Activated CD8-positive, alpha-beta memory T cell treated with anti-CD3 and anti-CD28 coated beads, Interleukin-2, amount 50 U/mL, for 1 hour (primary cell): ENCODE measurements around the gene GALNT17.
"Not testable (repeated sequence)": the region's sequence is repeated elsewhere in the genome, so short reads cannot be mapped to it uniquely, and the experiment has no call there.

Experiments used
- DNase-seq: peaks from one replicate; pipeline ENCODE4 v3.0.0-alpha.2; 2020; ENCODE audit errors: extremely low read depth

GALNT17 gene

GRCh38 chr7:71627651-71628050, 495.7 kb downstream of the GALNT17 start:
- DNase-seq = no peak

DNA sequence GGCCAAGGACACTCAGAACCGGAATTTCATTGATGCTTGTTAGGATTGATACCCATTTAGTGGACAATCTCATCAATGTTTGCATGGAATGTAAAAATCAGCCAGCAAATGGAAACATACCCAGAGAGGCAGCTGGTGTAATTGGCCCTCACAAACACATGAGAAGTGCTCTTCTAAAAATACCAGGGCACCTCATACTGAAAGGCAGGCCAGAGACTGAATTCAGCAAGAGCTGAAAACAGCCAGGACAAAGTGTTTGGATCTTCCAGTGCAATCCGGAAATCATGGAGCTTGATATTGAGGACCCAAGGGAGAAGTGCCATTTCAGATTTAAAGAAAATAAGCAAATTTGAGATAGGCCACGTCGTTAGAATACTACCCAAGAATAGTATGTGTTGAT, 498.6 kb downstream of the GALNT17 start:
- DNase-seq = no peak

GRCh38 chr7:71633551-71634008, 501.6 kb downstream of the GALNT17 start:
- DNase-seq = no peak

DNA sequence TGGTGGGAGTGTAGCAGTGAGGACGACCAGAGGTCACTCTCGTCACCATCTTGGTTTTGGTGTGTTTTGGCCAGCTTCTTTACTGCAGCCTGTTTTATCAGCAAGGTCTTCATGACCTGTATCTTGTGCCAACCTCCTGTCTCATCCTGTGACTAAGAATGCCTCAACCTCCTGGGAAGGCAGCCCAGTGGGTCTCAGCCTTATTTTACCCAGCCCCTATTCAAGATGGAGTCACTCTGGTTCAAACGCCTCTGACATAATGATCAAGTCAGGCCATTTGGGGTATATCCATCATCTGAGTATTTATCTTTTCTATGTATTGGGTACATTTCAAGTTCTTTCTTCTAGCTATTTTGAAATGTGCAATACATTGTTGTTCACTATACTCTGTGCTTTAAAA, 503.9 kb downstream of the GALNT17 start:
- DNase-seq = not testable (repeated sequence)

DNA sequence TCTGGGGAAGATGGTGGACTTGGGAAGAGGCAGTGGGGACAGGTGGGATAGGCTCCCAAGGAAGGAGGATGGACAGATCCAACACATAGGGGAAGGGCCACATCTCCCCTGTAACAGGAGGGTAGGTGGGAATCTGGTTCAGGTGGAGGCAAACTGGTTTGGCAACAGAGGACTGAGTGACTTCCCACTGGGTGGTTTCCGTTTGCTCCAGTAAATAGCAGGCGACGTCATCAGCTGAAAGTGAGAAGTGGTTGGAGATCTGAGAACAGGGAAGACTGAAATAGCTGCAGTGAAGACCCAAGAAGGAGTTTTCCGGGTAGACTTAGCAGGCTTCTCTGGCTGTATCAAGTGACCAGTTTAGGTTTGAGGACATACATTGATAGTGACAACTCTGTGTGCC, 504.4 kb downstream of the GALNT17 start:
- no peak for DNase-seq

- no peak for DNase-seq
Measured at GRCh38 chr7:71637578-71637977, 505.6 kb downstream of the GALNT17 start.

GRCh38 chr7:71638108-71638507, 506.2 kb downstream of the GALNT17 start:
- DNase-seq = no peak

DNA sequence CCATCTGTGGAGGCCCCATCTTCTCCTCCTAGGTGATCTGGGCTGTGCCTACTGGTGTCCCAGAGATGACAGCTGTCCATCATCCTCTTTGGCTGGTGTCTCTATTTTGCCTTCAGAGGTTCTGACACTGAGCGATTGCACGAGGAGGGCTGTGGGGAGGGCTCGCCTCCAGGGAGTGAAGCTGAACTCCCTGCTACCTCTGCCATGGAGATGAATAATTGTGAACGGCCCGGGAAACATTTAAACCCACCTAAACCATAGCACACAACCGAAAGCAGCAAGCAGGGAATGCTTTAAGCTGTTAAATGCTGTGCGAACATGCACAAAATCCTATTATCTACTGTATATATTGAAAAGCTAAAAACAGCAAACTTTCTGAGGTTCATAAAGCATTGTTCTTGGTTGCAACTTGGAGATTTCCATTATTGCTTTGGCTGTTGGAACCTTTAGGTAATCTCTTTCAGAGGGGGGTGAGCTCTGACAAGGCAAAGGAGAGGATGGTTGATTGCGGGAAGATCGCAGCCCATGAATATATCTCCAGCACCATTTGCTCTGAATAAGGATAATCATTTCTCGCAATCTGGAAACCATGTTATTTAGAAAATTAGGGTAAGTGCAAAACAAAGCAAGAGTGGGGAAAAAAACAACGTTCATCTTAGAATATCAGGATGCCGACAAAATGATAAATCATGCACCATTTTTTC, 507.6 kb downstream of the GALNT17 start:
- no peak for DNase-seq

DNA sequence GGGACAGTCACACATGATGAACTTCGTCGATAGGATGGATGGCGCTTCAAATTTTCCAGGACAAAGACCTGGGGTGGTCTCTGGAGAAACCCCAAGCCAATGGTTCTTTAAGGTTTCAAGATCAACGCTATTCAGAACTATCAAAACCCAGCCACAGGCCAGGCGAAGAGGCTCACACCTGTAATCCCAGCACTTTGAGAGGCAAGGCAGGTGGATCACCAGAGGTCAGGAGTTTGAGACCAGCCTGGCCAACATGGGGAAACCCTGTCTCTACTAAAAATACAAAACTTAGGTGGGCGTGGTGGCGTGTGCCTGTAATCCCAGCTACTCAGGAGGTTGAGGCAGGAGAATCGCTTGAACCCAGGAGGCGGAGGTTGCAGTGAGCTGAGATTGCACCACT, 511.1 kb downstream of the GALNT17 start:
- DNase-seq = not testable (repeated sequence)

GRCh38 chr7:71645836-71646235, 513.9 kb downstream of the GALNT17 start:
- DNase-seq = no peak

DNA sequence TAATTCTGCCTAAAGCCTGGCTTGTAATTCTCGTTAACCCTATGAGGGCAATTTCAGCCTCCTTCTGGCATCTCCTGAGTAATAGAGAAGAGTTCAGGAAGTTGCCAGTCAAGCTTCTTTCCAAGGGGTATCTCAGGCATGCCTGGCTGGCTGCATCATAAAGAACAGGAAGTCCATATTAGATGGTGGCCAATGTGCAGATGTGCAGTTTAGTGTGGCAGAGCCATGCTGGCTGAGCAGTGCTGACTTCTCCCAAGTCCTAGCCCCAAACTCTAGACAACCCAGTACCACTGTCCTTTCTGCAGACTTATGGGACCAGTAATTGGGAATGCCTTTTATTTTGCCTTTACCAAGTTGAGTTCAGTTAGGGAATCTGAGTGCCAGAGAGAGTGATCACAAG, 517.9 kb downstream of the GALNT17 start:
- no peak for DNase-seq

DNA sequence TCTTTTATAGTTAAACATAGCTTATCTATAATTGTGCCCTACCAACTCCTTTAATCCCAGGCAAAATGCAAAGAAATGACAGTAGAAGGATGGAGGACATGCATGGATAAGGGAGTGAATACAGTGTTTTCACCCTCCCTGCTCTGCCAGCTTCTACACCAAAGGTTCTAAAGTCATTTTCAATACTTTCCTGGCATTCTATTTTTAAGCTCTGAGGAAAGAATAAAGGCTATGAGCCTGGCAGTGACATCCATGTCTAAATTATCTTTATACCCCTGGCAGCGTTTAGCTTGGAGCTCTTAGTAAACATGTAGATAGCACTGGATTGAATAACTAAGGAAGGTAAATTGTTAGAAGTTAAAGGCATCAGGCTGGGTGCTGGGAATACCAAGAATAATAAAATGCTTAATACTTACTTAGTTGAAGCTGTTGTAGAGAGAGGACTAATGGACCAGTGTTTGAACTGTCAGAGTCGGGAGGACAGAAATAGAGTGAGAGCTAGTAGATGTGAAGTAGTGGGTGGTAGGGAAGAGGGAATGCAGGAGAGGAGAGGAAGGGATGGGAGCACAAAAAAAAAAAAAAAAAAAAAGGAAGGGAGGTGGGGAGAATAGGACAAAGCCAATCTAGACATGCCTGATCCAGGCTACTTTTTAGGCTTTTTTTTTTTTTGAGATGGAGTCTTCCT, 518.9 kb downstream of the GALNT17 start:
- no peak for DNase-seq

GRCh38 chr7:71652510-71652909, 520.6 kb downstream of the GALNT17 start:
- no peak for DNase-seq

GRCh38 chr7:71657386-71657785, 525.4 kb downstream of the GALNT17 start:
- no peak for DNase-seq

DNA sequence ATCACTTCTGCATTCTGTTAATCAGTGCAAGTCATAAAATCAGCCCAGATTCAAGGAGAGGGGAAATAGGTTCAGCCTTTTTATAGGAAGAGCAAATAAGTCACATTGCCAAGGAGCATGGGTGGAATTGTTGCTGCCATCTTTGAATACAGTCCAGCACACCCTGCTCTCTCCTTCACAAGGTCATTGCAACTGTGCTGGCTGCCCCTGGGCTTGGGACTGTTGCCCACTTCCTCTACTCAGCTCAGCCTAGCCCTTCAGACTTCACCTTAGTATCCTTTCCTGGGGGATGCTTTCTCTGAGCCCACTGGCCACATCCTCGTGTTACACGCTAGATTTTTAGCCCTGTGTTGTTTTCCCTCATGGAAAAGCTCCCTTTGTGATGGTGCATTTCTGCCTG, 527.7 kb downstream of the GALNT17 start:
- no peak for DNase-seq

GRCh38 chr7:71661671-71662224, 529.8 kb downstream of the GALNT17 start:
- DNase-seq = no peak

GRCh38 chr7:71665716-71666115, 533.8 kb downstream of the GALNT17 start:
- no peak for DNase-seq

- DNase-seq = no peak
Measured at GRCh38 chr7:71668572-71668971, 536.6 kb downstream of the GALNT17 start.

DNA sequence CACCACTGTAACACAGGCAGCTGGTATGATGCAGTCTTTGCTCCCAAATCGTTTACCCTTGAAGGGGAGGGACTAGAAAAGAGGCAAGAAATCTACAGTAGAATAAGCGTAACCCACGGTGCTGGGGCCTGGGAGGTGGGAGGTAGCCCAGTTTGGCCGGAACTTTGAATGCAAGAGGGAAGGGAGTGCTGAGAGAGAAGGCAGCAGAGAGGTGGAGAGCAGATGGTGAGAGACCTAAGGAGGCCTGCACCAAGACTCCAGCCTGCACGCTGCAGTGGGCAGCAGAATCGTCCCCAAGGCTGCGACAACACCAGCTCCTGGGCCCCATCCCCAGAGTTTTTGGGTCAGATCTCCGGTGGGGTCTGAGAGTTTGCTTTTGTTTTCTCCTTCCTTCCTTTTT, 547.5 kb downstream of the GALNT17 start:
- DNase-seq = no peak

DNA sequence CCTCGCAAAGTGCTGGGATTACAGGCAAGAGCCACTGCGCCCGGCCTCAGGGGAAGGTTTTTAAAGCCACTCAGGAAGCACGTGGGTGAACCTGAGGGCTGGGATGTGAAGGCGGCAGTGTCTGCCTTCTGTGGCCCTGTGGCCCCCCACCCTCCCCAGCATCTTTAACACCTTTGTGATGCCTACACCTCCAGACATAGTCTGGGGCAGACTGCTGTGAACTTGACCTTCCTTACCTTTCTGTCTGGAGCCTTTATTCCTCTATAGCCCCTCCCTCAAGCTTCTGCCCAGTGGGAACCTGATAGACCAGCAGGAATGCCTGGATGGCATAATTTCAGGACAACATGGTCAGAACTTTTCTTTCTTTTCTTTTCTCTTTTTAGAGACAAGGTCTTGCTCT, 550.2 kb downstream of the GALNT17 start:
- DNase-seq = no peak

DNA sequence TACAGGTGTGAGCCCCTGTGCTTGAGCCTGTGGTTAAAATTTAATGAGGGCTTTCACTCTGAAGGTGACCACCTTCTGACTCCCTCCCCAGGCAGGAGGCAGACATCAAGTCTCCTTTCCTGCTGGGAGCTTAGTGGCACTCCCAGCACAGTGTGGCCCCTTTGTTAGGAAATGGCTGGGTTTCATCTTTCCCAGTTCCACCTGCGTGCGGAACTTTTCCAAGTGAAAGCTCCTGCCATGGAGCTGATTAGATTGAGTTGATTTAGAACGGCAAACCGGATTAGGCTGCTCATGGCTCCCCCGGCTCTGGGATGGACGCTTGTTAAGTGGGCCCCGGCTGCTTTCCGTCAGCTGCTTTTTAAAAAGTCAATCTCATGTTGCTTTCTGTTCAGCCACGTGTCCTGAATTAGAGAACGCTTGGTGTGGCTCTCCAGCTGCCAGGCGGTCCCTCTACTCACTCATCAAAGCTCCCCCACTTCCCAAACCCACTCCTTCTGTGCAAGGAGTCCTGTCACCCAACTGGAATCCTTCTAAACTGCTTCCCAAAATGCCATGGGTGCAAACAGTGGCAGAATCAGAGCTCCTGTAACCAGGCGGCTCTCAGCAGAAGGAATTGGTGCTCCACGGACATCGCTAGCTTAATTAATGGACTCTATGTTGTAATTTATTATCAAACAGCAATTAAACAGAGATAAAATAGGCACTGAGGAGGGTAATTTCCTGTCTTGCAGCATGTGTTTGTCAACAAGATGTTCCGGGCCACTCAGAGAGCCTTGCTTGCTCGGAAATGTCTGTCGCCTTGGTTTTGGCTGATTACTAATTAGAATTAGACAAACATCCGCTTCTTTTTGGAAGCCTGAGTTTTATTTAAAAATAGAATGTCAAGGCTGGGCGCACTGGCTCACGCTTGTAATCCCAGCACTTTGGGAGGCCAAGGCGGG, 551.2 kb downstream of the GALNT17 start:
- DNase-seq = no peak

GRCh38 chr7:71687286-71687685, 555.3 kb downstream of the GALNT17 start:
- no peak for DNase-seq
